ENCODE results near the gene SNX11. TPM values are rescaled to one million over a fixed set of nuclear protein-coding genes. Genes with fewer than 3 reads are reported as not detected.

Gene SNX11
- total RNA-seq, 1 experiment from 2014 or later = 40.7 TPM

GRCh38 chr17:48126532-48126850, 18.9 kb downstream of the SNX11 start:
- no peaks in the 10 kb centered on the region for H3K27me3 Mint-ChIP-seq (ENCODE audit: insufficient read depth, unreplicated experiment)
- no peak for DNase-seq
- peaks cover 1% of the 10 kb centered on the region for H3K36me3 Mint-ChIP-seq (ENCODE audit: insufficient read depth, unreplicated experiment)
- no peaks in the 10 kb centered on the region for H3K9me3 ChIP-seq
- no peak overlapping the region for H3K27ac Mint-ChIP-seq (ENCODE audit: unreplicated experiment)
- no peaks in the 10 kb centered on the region for H3K27me3 ChIP-seq (replicated peaks; ENCODE audit: control insufficient read depth, insufficient read depth, low read length)
- CTCF ChIA-PET = interaction anchor here (0.6 to 2.4 kb wide), 5 partner anchors 29 to 197 kb away, joined by 3 to 10 read pairs (median 3); no protein-coding TSS in a partner anchor
- no peaks in the 10 kb centered on the region for H3K9me3 Mint-ChIP-seq (ENCODE audit: unreplicated experiment)
- no TSS peak for BruUV-seq (replicated peaks)
- H3K4me3 Mint-ChIP-seq (ENCODE audit: unreplicated experiment) = no peak overlapping the region
- intact Hi-C loops (cut with micrococcal nuclease; ENCODE audit: unreplicated experiment) = no loop called here
- no peak for TF ChIP-seq CTCF (IDR thresholded peaks at IDR 0.05; ENCODE audit: insufficient read depth in 1 of 2, low read depth in 1 of 2, low read length in 1 of 2, severe bottlenecking in 1 of 2, unreplicated experiment in 1 of 2)
- H3K36me3 ChIP-seq (ENCODE audit: control insufficient read depth, insufficient read depth, low read length) = no peaks in the 10 kb centered on the region
- no peak overlapping the region for H3K4me3 ChIP-seq (ENCODE audit: low read depth, low read length)
- POLR2A ChIA-PET = interaction anchor here (0.6 kb wide), 1 partner anchor 185 kb away, joined by 4 read pairs; the partner anchor contains the start of gene PNPO
- H3K4me1 Mint-ChIP-seq (ENCODE audit: low read depth, unreplicated experiment) = no peaks in the 10 kb centered on the region
- H3K4me1 ChIP-seq = no peaks in the 10 kb centered on the region

- H3K36me3 Mint-ChIP-seq (ENCODE audit: insufficient read depth, unreplicated experiment) = no peaks in the 10 kb centered on the region
- intact Hi-C loops (cut with micrococcal nuclease; ENCODE audit: unreplicated experiment) = no loop called here
- no peaks in the 10 kb centered on the region for H3K4me1 Mint-ChIP-seq (ENCODE audit: low read depth, unreplicated experiment)
- Histone ChIP-seq H3K4me1 (no peaks in the 10 kb centered on the region), H3K9me3 (no peaks in the 10 kb centered on the region), H3K27me3 (replicated peaks; ENCODE audit: control insufficient read depth, insufficient read depth, low read length) (no peaks in the 10 kb centered on the region), H3K4me3 (ENCODE audit: low read depth, low read length) (no peak overlapping the region), H3K36me3 (ENCODE audit: control insufficient read depth, insufficient read depth, low read length) (no peaks in the 10 kb centered on the region)
- CTCF ChIA-PET = interaction anchor here (3.3 to 6.1 kb wide), 2 partner anchors 47 to 102 kb away, joined by 17 to 76 read pairs; no protein-coding TSS in a partner anchor
- H3K27me3 Mint-ChIP-seq (ENCODE audit: insufficient read depth, unreplicated experiment) = no peaks in the 10 kb centered on the region
- no peak for TF ChIP-seq CTCF (IDR thresholded peaks at IDR 0.05; ENCODE audit: insufficient read depth in 1 of 2, low read depth in 1 of 2, low read length in 1 of 2, severe bottlenecking in 1 of 2, unreplicated experiment in 1 of 2)
- no peaks in the 10 kb centered on the region for H3K9me3 Mint-ChIP-seq (ENCODE audit: unreplicated experiment)
- POLR2A ChIA-PET = no interaction called here
- DNase-seq = no peak
- H3K4me3 Mint-ChIP-seq (ENCODE audit: unreplicated experiment) = no peak overlapping the region
- no TSS peak for BruUV-seq (replicated peaks)
- no peak overlapping the region for H3K27ac Mint-ChIP-seq (ENCODE audit: unreplicated experiment)
These were observed 19.9 kb downstream of the SNX11 start for GRCh38 chr17:48127371-48128051.

GRCh38 chr17:48128400-48128799, 20.8 kb downstream of the SNX11 start:
- Histone ChIP-seq H3K9me3 (no peaks in the 10 kb centered on the region), H3K4me1 (no peaks in the 10 kb centered on the region), H3K4me3 (ENCODE audit: low read depth, low read length) (no peak overlapping the region), H3K27me3 (replicated peaks; ENCODE audit: control insufficient read depth, insufficient read depth, low read length) (no peaks in the 10 kb centered on the region), H3K36me3 (ENCODE audit: control insufficient read depth, insufficient read depth, low read length) (no peaks in the 10 kb centered on the region)
- no peaks in the 10 kb centered on the region for H3K4me1 Mint-ChIP-seq (ENCODE audit: low read depth, unreplicated experiment)
- ChIA-PET POLR2A (no interaction called here), CTCF (interaction anchor here (0.6 to 6.1 kb wide), 5 partner anchors 21 to 395 kb away, joined by 3 to 76 read pairs (median 9); partner anchors contain the start of genes SNX11 and TBX21)
- intact Hi-C loops (cut with micrococcal nuclease; ENCODE audit: unreplicated experiment) = no loop called here
- BruUV-seq (replicated peaks) = no TSS peak
- no peak overlapping the region for H3K27ac Mint-ChIP-seq (ENCODE audit: unreplicated experiment)
- DNase-seq = no peak
- H3K9me3 Mint-ChIP-seq (ENCODE audit: unreplicated experiment) = no peaks in the 10 kb centered on the region
- no peak overlapping the region for H3K4me3 Mint-ChIP-seq (ENCODE audit: unreplicated experiment)
- peaks cover 2% of the 10 kb centered on the region for H3K27me3 Mint-ChIP-seq (ENCODE audit: insufficient read depth, unreplicated experiment)
- no peaks in the 10 kb centered on the region for H3K36me3 Mint-ChIP-seq (ENCODE audit: insufficient read depth, unreplicated experiment)
- TF ChIP-seq CTCF (IDR thresholded peaks at IDR 0.05; ENCODE audit: insufficient read depth in 1 of 2, low read depth in 1 of 2, low read length in 1 of 2, severe bottlenecking in 1 of 2, unreplicated experiment in 1 of 2) = no peak
